Thyroid gland (tissue), 4 donors: Measurements from ENCODE around the gene WDR70. TPM values are rescaled to one million over a fixed set of nuclear protein-coding genes. Genes with fewer than 3 reads are reported as not detected.

Experiments
- DNase-seq, 2 donors: peaks; one replicate each; pipeline ENCODE4 v3.0.0-alpha.2; 2019
- H3K27ac ChIP-seq, 3 donors: fragments of 200-600 bp; sonication (generic); 1 replicate in 2 of 3; 2 replicates in 1 of 3; pipeline ENCODE4 v1.5.1; 2016 to 2019; ENCODE audit warnings: mild to moderate bottlenecking in 1 of 3, moderate library complexity in 1 of 3
- H3K27me3 ChIP-seq: fragments of 200-600 bp; sonication (generic); one replicate; pipeline ENCODE4 v1.5.1; 2019
- H3K36me3 ChIP-seq, 2 donors: fragments of 200-600 bp; sonication (generic); one replicate each; pipeline ENCODE4 v1.5.1; 2016 to 2019
- H3K4me1 ChIP-seq, 2 donors: fragments of 200-600 bp; sonication (generic); one replicate each; pipeline ENCODE4 v1.5.1; 2017 to 2019
- H3K4me3 ChIP-seq, 3 donors: fragments of 200-600 bp; sonication (generic); replicated peaks in 1 of 3; 1 replicate in 2 of 3; 2 replicates in 1 of 3; pipeline ENCODE4 v1.5.1; 2016; ENCODE audit warnings: mild to moderate bottlenecking in 1 of 3
- H3K9me3 ChIP-seq: fragments of 200-600 bp; sonication (generic); one replicate; pipeline ENCODE4 v1.5.1; 2017
- POLR2A ChIP-seq, 2 donors: fragments of 450-650 bp; IDR thresholded peaks; one replicate each; pipeline ENCODE4 v1.6.1; 2017; ENCODE audit warnings: antibody characterized with exemption in 2 of 2, mild to moderate bottlenecking in 2 of 2, moderate library complexity in 1 of 2
- WGBS, 2 donors: methylation state at CpG; one replicate each; pipeline ENCODE4 v1.1.5; 2017; 5-methylcytosine and 5-hydroxymethylcytosine counted together
- intact Hi-C: fragments of 100-400 bp; cut with DNase I; formaldehyde crosslinking; loops from one replicate; pipeline ENCODE4 v1.15.1; 2023
- total RNA-seq, 4 donors: library from RNA; depleted of rRNA; stranded (reverse); fragments of >200 nt; gene quantifications; one replicate each; pipeline ENCODE4 v1.2.3, GENCODE V29; 2016
- TF ChIP-seq, protein P1 (sequence below), 6 experiments: fragments of 200-600 bp in 3 of 6; fragments of 450-650 bp in 3 of 6; sonication (generic) in 3 of 6; IDR thresholded peaks; one replicate each; pipeline ENCODE4 v1.5.1; 2016 to 2019; ENCODE audit warnings: antibody characterized with exemption in 6 of 6, mild to moderate bottlenecking in 2 of 6, inconsistent platforms in 1 of 6, moderate library complexity in 1 of 6

WDR70 gene
- total RNA-seq, 4 donors from 2014 or later, result 31.3 to 103 (median 33.5) TPM

- 49 to 50% methylated on average over 2 of the region's 2 CpGs for WGBS, 2 donors
- DNase-seq, result no peak
- H3K27me3 ChIP-seq, result no peaks in the 10 kb centered on the region
- intact Hi-C loops, result no loop called here
- H3K9me3 ChIP-seq, result no peaks in the 10 kb centered on the region
- H3K36me3 ChIP-seq, result no peaks in the 10 kb centered on the region
- H3K4me3 ChIP-seq, result no peak overlapping the region
- H3K27ac ChIP-seq, result no peak overlapping the region
- H3K4me1 ChIP-seq, result no peaks in the 10 kb centered on the region
- TF ChIP-seq, protein P1, sequence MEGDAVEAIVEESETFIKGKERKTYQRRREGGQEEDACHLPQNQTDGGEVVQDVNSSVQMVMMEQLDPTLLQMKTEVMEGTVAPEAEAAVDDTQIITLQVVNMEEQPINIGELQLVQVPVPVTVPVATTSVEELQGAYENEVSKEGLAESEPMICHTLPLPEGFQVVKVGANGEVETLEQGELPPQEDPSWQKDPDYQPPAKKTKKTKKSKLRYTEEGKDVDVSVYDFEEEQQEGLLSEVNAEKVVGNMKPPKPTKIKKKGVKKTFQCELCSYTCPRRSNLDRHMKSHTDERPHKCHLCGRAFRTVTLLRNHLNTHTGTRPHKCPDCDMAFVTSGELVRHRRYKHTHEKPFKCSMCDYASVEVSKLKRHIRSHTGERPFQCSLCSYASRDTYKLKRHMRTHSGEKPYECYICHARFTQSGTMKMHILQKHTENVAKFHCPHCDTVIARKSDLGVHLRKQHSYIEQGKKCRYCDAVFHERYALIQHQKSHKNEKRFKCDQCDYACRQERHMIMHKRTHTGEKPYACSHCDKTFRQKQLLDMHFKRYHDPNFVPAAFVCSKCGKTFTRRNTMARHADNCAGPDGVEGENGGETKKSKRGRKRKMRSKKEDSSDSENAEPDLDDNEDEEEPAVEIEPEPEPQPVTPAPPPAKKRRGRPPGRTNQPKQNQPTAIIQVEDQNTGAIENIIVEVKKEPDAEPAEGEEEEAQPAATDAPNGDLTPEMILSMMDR (IDR thresholded peaks at IDR 0.05), result no peak
- no peak for TF ChIP-seq POLR2A (IDR thresholded peaks at IDR 0.05)
Observed at GRCh38 chr5:37701868-37702267, 322.8 kb downstream of the WDR70 start.

- H3K36me3 ChIP-seq, result no peaks in the 10 kb centered on the region
- H3K27me3 ChIP-seq, result no peaks in the 10 kb centered on the region
- intact Hi-C loops, result no loop called here
- H3K4me1 ChIP-seq, result no peaks in the 10 kb centered on the region
- 93 to 94% methylated on average over 4 of the region's 4 CpGs for WGBS, 2 donors
- H3K4me3 ChIP-seq, result no peak overlapping the region
- H3K27ac ChIP-seq, result no peak overlapping the region
- no peaks in the 10 kb centered on the region for H3K9me3 ChIP-seq
- TF ChIP-seq POLR2A (IDR thresholded peaks at IDR 0.05), result no peak
- TF ChIP-seq, protein P1 (IDR thresholded peaks at IDR 0.05), result no peak
- no peak for DNase-seq
Observed at GRCh38 chr5:37703841-37704241, 324.7 kb downstream of the WDR70 start.

- no peaks in the 10 kb centered on the region for H3K4me1 ChIP-seq
- H3K4me3 ChIP-seq, result no peak overlapping the region
- no peaks in the 10 kb centered on the region for H3K9me3 ChIP-seq
- intact Hi-C loops, result no loop called here
- no peak for DNase-seq
- H3K27me3 ChIP-seq, result no peaks in the 10 kb centered on the region
- 88 to 94% methylated on average over 5 of the region's 5 CpGs for WGBS, 2 donors
- TF ChIP-seq, protein P1 (IDR thresholded peaks at IDR 0.05), result no peak
- no peak for TF ChIP-seq POLR2A (IDR thresholded peaks at IDR 0.05)
- no peak overlapping the region for H3K27ac ChIP-seq
- H3K36me3 ChIP-seq, result no peaks in the 10 kb centered on the region
Observed at GRCh38 chr5:37704406-37704805, 325.3 kb downstream of the WDR70 start.

DNA sequence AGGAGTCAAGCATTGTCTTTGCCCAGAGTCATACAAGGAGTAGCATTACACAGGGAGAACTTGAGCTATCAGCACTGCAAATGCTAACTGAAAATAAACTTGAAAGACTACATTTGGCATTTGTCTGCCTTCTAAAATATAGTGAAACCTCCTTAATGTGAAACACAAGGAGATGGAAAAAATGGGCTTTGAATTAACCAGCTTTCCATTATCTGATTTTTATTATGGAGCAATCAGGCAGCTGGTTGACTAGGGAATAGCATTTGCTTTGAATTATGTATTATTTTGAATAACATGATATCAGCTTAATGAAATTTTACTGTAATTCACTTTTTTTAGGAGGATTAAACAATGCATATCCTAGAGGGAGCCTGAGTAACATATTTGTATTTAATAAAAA, 329.9 kb downstream of the WDR70 start:
- Histone ChIP-seq H3K36me3 (no peaks in the 10 kb centered on the region), H3K9me3 (no peaks in the 10 kb centered on the region), H3K4me3 (no peak overlapping the region), H3K27me3 (no peaks in the 10 kb centered on the region), H3K4me1 (no peaks in the 10 kb centered on the region), H3K27ac (no peak overlapping the region)
- no peak for TF ChIP-seq POLR2A (IDR thresholded peaks at IDR 0.05)
- TF ChIP-seq, protein P1 (IDR thresholded peaks at IDR 0.05), result no peak
- intact Hi-C loops, result no loop called here
- no peak for DNase-seq

DNA sequence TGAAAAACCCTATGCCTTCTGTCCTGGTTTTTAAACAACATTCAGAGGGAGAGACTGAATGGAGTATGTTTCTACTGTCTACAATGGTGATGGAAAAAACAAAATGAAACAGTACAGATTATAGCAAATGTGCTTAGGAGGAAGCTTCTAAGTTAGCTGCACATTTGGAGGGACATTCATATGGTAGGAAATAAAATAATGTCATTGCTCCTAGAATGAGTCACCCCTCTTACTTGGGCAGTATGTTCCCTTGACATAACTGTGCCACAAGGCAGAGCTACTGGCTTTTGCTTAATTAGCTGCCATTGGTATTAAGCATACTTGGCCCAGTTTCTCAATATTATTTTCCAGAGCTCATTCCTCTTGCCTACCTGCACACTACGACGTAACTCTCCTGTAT, 331.8 kb downstream of the WDR70 start:
- Histone ChIP-seq H3K9me3 (no peaks in the 10 kb centered on the region), H3K27ac (no peak overlapping the region), H3K36me3 (no peaks in the 10 kb centered on the region), H3K27me3 (no peaks in the 10 kb centered on the region), H3K4me3 (no peak overlapping the region), H3K4me1 (no peaks in the 10 kb centered on the region)
- no peak for DNase-seq
- TF ChIP-seq POLR2A (IDR thresholded peaks at IDR 0.05), result no peak
- TF ChIP-seq, protein P1 (IDR thresholded peaks at IDR 0.05), result no peak
- WGBS, 2 donors, result 94 to 100% methylated on average over 2 of the region's 2 CpGs
- intact Hi-C loops, result no loop called here
